Endodermal cell (in vitro differentiated cells): ENCODE data around the gene ID1. TPM values are rescaled to one million over a fixed set of nuclear protein-coding genes. Genes with fewer than 3 reads are reported as not detected.
"Not testable (repeated sequence)": the region's sequence is repeated elsewhere in the genome, so short reads cannot be mapped to it uniquely, and the experiment has no call there.

Experiments
- DNase-seq: peaks from one replicate; pipeline ENCODE4 v3.0.0-alpha.2; 2017
- H3K27ac ChIP-seq: 2 replicates; pipeline ENCODE4 v1.5.1; 2013; ENCODE audit warnings: mild to moderate bottlenecking, low read depth, low read length, moderate library complexity
- H3K27me3 ChIP-seq: 2 replicates; pipeline ENCODE4 v1.6.1; 2013; ENCODE audit warnings: mild to moderate bottlenecking, low read length, moderate library complexity; ENCODE audit not compliant: insufficient read depth, control insufficient read depth, poor library complexity, severe bottlenecking
- H3K36me3 ChIP-seq: 2 replicates; pipeline ENCODE4 v1.7.0; 2013; ENCODE audit warnings: mild to moderate bottlenecking, low read length, moderate library complexity; ENCODE audit not compliant: control insufficient read depth, insufficient read depth
- H3K4me1 ChIP-seq: one replicate; pipeline ENCODE4 v1.7.0; 2013; ENCODE audit warnings: low read length; ENCODE audit not compliant: control insufficient read depth, insufficient read depth
- H3K4me3 ChIP-seq: 2 replicates; pipeline ENCODE4 v1.5.1; 2013; ENCODE audit warnings: mild to moderate bottlenecking, low read length, moderate library complexity
- H3K9ac ChIP-seq: 2 replicates; pipeline ENCODE4 v1.6.1; 2013; ENCODE audit warnings: mild to moderate bottlenecking, low read length, moderate library complexity; ENCODE audit not compliant: poor library complexity, severe bottlenecking; ENCODE audit errors: extremely low read depth
- H3K9me3 ChIP-seq: 2 replicates; pipeline ENCODE4 v1.6.1; 2013; ENCODE audit warnings: mild to moderate bottlenecking, low read length, moderate library complexity; ENCODE audit not compliant: control insufficient read depth
- H3K27ac Mint-ChIP-seq: 2 replicates; pipeline ENCODE4 v1.8.0; 2020; ENCODE audit warnings: mixed read lengths
- H3K27me3 Mint-ChIP-seq: 2 replicates; pipeline ENCODE4 v1.8.0; 2021; ENCODE audit warnings: mild to moderate bottlenecking, mixed read lengths; ENCODE audit not compliant: insufficient read depth
- H3K36me3 Mint-ChIP-seq: 2 replicates; pipeline ENCODE4 v1.8.0; 2020; ENCODE audit warnings: low read depth, mixed read lengths
- H3K4me1 Mint-ChIP-seq: 2 replicates; pipeline ENCODE4 v1.8.0; 2020; ENCODE audit warnings: mixed read lengths
- H3K4me3 Mint-ChIP-seq: 2 replicates; pipeline ENCODE4 v1.8.0; 2020; ENCODE audit warnings: mild to moderate bottlenecking, moderate library complexity, mixed read lengths
- H3K9me3 Mint-ChIP-seq: 2 replicates; pipeline ENCODE4 v1.8.0; 2020; ENCODE audit warnings: mild to moderate bottlenecking, mixed read lengths
- WGBS, 2 experiments: methylation state at CpG; one replicate each; pipeline versions ENCODE4 v1.1.5 to v1.1.7; 2013; ENCODE audit warnings: missing lambda C conversion rate in 2 of 2, mixed read lengths in 1 of 2; ENCODE audit not compliant: insufficient coverage in 1 of 2, insufficient read length in 1 of 2; 5-methylcytosine and 5-hydroxymethylcytosine counted together
- total RNA-seq, 2 donors: library from RNA; stranded (reverse); fragmentation: NEBNext Ultra II Directional in 1 of 2; extraction: Animal tissue kit (Norgen Biotek cat#: 25700) in 1 of 2; gene quantifications; 2 replicates in 1 of 2; 3 replicates in 1 of 2; pipeline ENCODE4 v1.2.1, GENCODE V29; 2021
- TF ChIP-seq, protein P1 (sequence below): fragments of 200-600 bp; sonication (generic); conservative IDR thresholded peaks from 2 replicates; pipeline ENCODE4 v1.5.0; 2021; ENCODE audit warnings: antibody characterized with exemption, mild to moderate bottlenecking

The ID1 gene
- total RNA-seq, 2 donors from 2014 or later = 380 to 447 TPM

DNA sequence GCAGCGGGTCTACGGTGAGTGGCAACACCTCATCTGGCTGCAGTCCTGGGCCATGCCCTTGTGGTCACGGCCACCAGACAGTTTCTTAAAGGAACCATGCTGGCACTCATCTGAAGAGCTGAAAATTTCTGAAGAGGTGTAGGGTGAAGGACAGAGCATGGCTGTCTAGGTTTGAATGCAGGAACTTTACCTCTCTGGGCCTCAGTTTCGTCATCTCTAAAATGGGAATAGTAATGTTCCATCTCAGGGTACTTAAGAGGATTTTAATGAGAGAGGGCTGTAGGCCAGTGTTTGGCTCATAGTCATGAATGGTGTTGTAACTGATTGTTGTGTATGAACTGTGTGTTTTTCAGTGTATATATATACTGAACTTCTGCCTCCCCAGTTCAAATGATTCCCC is 38.4 kb downstream of the ID1 start:
- DNase-seq = no peak
- WGBS, 2 experiments = 82 to 94% methylated on average over 4 of the region's 4 CpGs
- H3K27ac ChIP-seq = no peak overlapping the region
- Mint-ChIP-seq H3K4me1 (peaks cover 2% of the 10 kb centered on the region), H3K36me3 (no peaks in the 10 kb centered on the region), H3K27me3 (peaks cover 8% of the 10 kb centered on the region), H3K27ac (no peak overlapping the region), H3K9me3 (no peaks in the 10 kb centered on the region), H3K4me3 (no peak overlapping the region)
- H3K27me3 ChIP-seq = no peaks in the 10 kb centered on the region
- TF ChIP-seq, protein P1, sequence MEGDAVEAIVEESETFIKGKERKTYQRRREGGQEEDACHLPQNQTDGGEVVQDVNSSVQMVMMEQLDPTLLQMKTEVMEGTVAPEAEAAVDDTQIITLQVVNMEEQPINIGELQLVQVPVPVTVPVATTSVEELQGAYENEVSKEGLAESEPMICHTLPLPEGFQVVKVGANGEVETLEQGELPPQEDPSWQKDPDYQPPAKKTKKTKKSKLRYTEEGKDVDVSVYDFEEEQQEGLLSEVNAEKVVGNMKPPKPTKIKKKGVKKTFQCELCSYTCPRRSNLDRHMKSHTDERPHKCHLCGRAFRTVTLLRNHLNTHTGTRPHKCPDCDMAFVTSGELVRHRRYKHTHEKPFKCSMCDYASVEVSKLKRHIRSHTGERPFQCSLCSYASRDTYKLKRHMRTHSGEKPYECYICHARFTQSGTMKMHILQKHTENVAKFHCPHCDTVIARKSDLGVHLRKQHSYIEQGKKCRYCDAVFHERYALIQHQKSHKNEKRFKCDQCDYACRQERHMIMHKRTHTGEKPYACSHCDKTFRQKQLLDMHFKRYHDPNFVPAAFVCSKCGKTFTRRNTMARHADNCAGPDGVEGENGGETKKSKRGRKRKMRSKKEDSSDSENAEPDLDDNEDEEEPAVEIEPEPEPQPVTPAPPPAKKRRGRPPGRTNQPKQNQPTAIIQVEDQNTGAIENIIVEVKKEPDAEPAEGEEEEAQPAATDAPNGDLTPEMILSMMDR = no peak
- H3K4me3 ChIP-seq = no peak overlapping the region
- no peaks in the 10 kb centered on the region for H3K4me1 ChIP-seq
- H3K9ac ChIP-seq = no peak overlapping the region
- H3K36me3 ChIP-seq = no peaks in the 10 kb centered on the region
- H3K9me3 ChIP-seq = no peaks in the 10 kb centered on the region

- Histone ChIP-seq H3K4me3 (no peak overlapping the region), H3K27ac (no peak overlapping the region), H3K36me3 (no peaks in the 10 kb centered on the region), H3K9ac (no peak overlapping the region), H3K4me1 (no peaks in the 10 kb centered on the region), H3K27me3 (no peaks in the 10 kb centered on the region), H3K9me3 (no peaks in the 10 kb centered on the region)
- Mint-ChIP-seq H3K4me3 (no peak overlapping the region), H3K4me1 (peaks cover 2% of the 10 kb centered on the region), H3K27me3 (peaks cover 4% of the 10 kb centered on the region), H3K36me3 (no peaks in the 10 kb centered on the region), H3K9me3 (no peaks in the 10 kb centered on the region), H3K27ac (no peak overlapping the region)
- TF ChIP-seq, protein P1 = no peak
- WGBS, 2 experiments = 69 to 87% methylated on average over 2 to 8 of the region's 8 CpGs
- DNase-seq = no peak
Observed at GRCh38 chr20:31644701-31645100, 39.6 kb downstream of the ID1 start.

GRCh38 chr20:31648104-31648503 is 43.0 kb downstream of the ID1 start:
- not testable (repeated sequence) for H3K27ac Mint-ChIP-seq, H3K27me3 Mint-ChIP-seq, H3K9me3 Mint-ChIP-seq, H3K4me1 ChIP-seq, H3K4me3 Mint-ChIP-seq, H3K9ac ChIP-seq, H3K36me3 ChIP-seq, H3K36me3 Mint-ChIP-seq, H3K27ac ChIP-seq, DNase-seq, H3K9me3 ChIP-seq, H3K4me3 ChIP-seq, H3K27me3 ChIP-seq, H3K4me1 Mint-ChIP-seq
- 89% methylated on average over 3 of the region's 3 CpGs for WGBS, 2 experiments

- H3K9ac ChIP-seq = no peak overlapping the region
- H3K9me3 ChIP-seq = no peaks in the 10 kb centered on the region
- no peak overlapping the region for H3K4me3 Mint-ChIP-seq
- no peak overlapping the region for H3K4me3 ChIP-seq
- no peaks in the 10 kb centered on the region for H3K9me3 Mint-ChIP-seq
- H3K27me3 Mint-ChIP-seq = peaks cover 4% of the 10 kb centered on the region
- no peaks in the 10 kb centered on the region for H3K36me3 Mint-ChIP-seq
- TF ChIP-seq, protein P1 = no peak
- 83 to 94% methylated on average over 4 to 5 of the region's 5 CpGs for WGBS, 2 experiments
- no peak overlapping the region for H3K27ac Mint-ChIP-seq
- H3K4me1 ChIP-seq = no peaks in the 10 kb centered on the region
- no peak for DNase-seq
- H3K27ac ChIP-seq = no peak overlapping the region
- H3K27me3 ChIP-seq = no peaks in the 10 kb centered on the region
- no peaks in the 10 kb centered on the region for H3K4me1 Mint-ChIP-seq
- H3K36me3 ChIP-seq = no peaks in the 10 kb centered on the region
Observed at GRCh38 chr20:31652917-31653396, 47.9 kb downstream of the ID1 start.
